ENCODE results near the gene SH3RF1. TPM values are rescaled to one million over a fixed set of nuclear protein-coding genes. Genes with fewer than 3 reads are reported as not detected.
A peak's percentile ranks its signal among the peaks of the same experiment; 100 is the strongest.

The SH3RF1 gene
- total and polyA plus RNA-seq, 7 donors: 8.2 to 20.8 (median 12.5) TPM

GRCh38 chr4:169163495-169163894 is 107.3 kb downstream of the SH3RF1 start:
- intact Hi-C loops (cut with DNase I): no loop called here
- WGBS, 2 donors: 85 to 88% methylated on average over 4 of the region's 4 CpGs
- Histone ChIP-seq H3K9me3 (no peaks in the 10 kb centered on the region), H3K4me3 (no peak overlapping the region), H3K27ac (no peak overlapping the region), H3K36me3 (no peaks in the 10 kb centered on the region), H3K27me3 (no peaks in the 10 kb centered on the region), H3K4me1 (peaks cover 0 to 28% (median 13%) of the 10 kb centered on the region in 4 donors)
- no peak for DNase-seq
- TF ChIP-seq POLR2AphosphoS5 (IDR thresholded peaks at IDR 0.05): no peak
- TF ChIP-seq POLR2A (IDR thresholded peaks at IDR 0.05): no peak

GRCh38 chr4:169160825-169161224 is 109.9 kb downstream of the SH3RF1 start:
- peaks cover 0 to 7% (median 3%) of the 10 kb centered on the region in 4 donors for H3K36me3 ChIP-seq
- no peak for TF ChIP-seq CTCF (IDR thresholded peaks at IDR 0.05)
- TF ChIP-seq POLR2AphosphoS5 (IDR thresholded peaks at IDR 0.05): peak in 1 of 4 donors; percentile 14
- TF ChIP-seq POLR2A (IDR thresholded peaks at IDR 0.05): no peak
- no peaks in the 10 kb centered on the region for H3K27me3 ChIP-seq
- H3K9me3 ChIP-seq: no peaks in the 10 kb centered on the region
- H3K4me3 ChIP-seq: no peak overlapping the region
- intact Hi-C loops (cut with DNase I): no loop called here
- WGBS, 2 donors: 50 to 71% methylated on average over 3 of the region's 3 CpGs
- DNase-seq: no peak
- H3K4me1 ChIP-seq: peaks cover 0 to 28% (median 13%) of the 10 kb centered on the region in 4 donors
- peak overlapping the region in 2 of 4 donors; percentile 33 for H3K27ac ChIP-seq

GRCh38 chr4:169159624-169160171 is 111.1 kb downstream of the SH3RF1 start:
- H3K27ac ChIP-seq: peak overlapping the region in 1 of 4 donors; percentile 22
- H3K4me3 ChIP-seq: no peak overlapping the region
- no peaks in the 10 kb centered on the region for H3K9me3 ChIP-seq
- 89 to 95% methylated on average over 3 of the region's 3 CpGs for WGBS, 2 donors
- intact Hi-C loops (cut with DNase I): no loop called here
- H3K4me1 ChIP-seq: peaks cover 0 to 28% (median 13%) of the 10 kb centered on the region in 4 donors
- no peaks in the 10 kb centered on the region for H3K27me3 ChIP-seq
- peaks cover 0 to 14% (median 4%) of the 10 kb centered on the region in 4 donors for H3K36me3 ChIP-seq
- TF ChIP-seq CTCF (IDR thresholded peaks at IDR 0.05): no peak
- no peak for TF ChIP-seq EP300 (IDR thresholded peaks at IDR 0.05)
- no peak for TF ChIP-seq POLR2A (IDR thresholded peaks at IDR 0.05)
- no peak for TF ChIP-seq POLR2AphosphoS5 (IDR thresholded peaks at IDR 0.05)
- DNase-seq: no peak

GRCh38 chr4:169158861-169159260 is 111.9 kb downstream of the SH3RF1 start:
- H3K9me3 ChIP-seq: no peaks in the 10 kb centered on the region
- DNase-seq: no peak
- TF ChIP-seq POLR2AphosphoS5 (IDR thresholded peaks at IDR 0.05) (no peak), POLR2A (IDR thresholded peaks at IDR 0.05) (no peak), CTCF (IDR thresholded peaks at IDR 0.05) (no peak), EP300 (IDR thresholded peaks at IDR 0.05) (no peak)
- intact Hi-C loops (cut with DNase I): no loop called here
- H3K27me3 ChIP-seq: no peaks in the 10 kb centered on the region
- H3K36me3 ChIP-seq: peaks cover 0 to 20% (median 4%) of the 10 kb centered on the region in 4 donors
- H3K4me1 ChIP-seq: peaks cover 0 to 28% (median 13%) of the 10 kb centered on the region in 4 donors
- WGBS, 2 donors: 90 to 96% methylated on average over 2 of the region's 2 CpGs
- H3K4me3 ChIP-seq: no peak overlapping the region
- no peak overlapping the region for H3K27ac ChIP-seq

GRCh38 chr4:169158046-169158445 is 112.7 kb downstream of the SH3RF1 start:
- WGBS, 2 donors: 83 to 89% methylated on average over 4 of the region's 4 CpGs
- Histone ChIP-seq H3K9me3 (no peaks in the 10 kb centered on the region), H3K27ac (no peak overlapping the region), H3K4me1 (peaks cover 0 to 28% (median 13%) of the 10 kb centered on the region in 4 donors), H3K36me3 (peaks cover 0 to 20% (median 4%) of the 10 kb centered on the region in 4 donors), H3K4me3 (no peak overlapping the region), H3K27me3 (no peaks in the 10 kb centered on the region)
- DNase-seq: no peak
- intact Hi-C loops (cut with DNase I): no loop called here
- no peak for TF ChIP-seq POLR2A (IDR thresholded peaks at IDR 0.05)
- TF ChIP-seq EP300 (IDR thresholded peaks at IDR 0.05): no peak
- TF ChIP-seq CTCF (IDR thresholded peaks at IDR 0.05): no peak
- no peak for TF ChIP-seq POLR2AphosphoS5 (IDR thresholded peaks at IDR 0.05)

All from sigmoid colon (tissue), 7 donors.